ENCODE results near the gene MTF2.

Gene MTF2

GRCh38 chr1:93120614-93121013 is 41.5 kb downstream of the MTF2 start:
- H3K36me3 ChIP-seq (ENCODE audit: control insufficient read depth, low read depth, low read length): peaks cover 56% of the 10 kb centered on the region
- no peaks in the 10 kb centered on the region for H3K27me3 ChIP-seq (ENCODE audit: control insufficient read depth, insufficient read depth, low read length)
- H3K4me1 ChIP-seq (ENCODE audit: control insufficient read depth, low read depth, low read length): peaks cover 26% of the 10 kb centered on the region
- H3K9me3 ChIP-seq (ENCODE audit: control insufficient read depth, low read depth, low read length): no peaks in the 10 kb centered on the region
- H3K9ac ChIP-seq (ENCODE audit: low read length): no peak overlapping the region
- no peak overlapping the region for H3K4me3 ChIP-seq (ENCODE audit: low read length)
- no peak overlapping the region for H3K27ac ChIP-seq (ENCODE audit: low read length)

- no peak overlapping the region for H3K27ac ChIP-seq (ENCODE audit: low read length)
- H3K9me3 ChIP-seq (ENCODE audit: control insufficient read depth, low read depth, low read length): no peaks in the 10 kb centered on the region
- H3K9ac ChIP-seq (ENCODE audit: low read length): no peak overlapping the region
- peaks cover 35% of the 10 kb centered on the region for H3K4me1 ChIP-seq (ENCODE audit: control insufficient read depth, low read depth, low read length)
- H3K27me3 ChIP-seq (ENCODE audit: control insufficient read depth, insufficient read depth, low read length): no peaks in the 10 kb centered on the region
- no peak overlapping the region for H3K4me3 ChIP-seq (ENCODE audit: low read length)
- peaks cover 51% of the 10 kb centered on the region for H3K36me3 ChIP-seq (ENCODE audit: control insufficient read depth, low read depth, low read length)
These were observed 44.2 kb downstream of the MTF2 start for GRCh38 chr1:93123201-93123783.

GRCh38 chr1:93124556-93125355 is 45.7 kb downstream of the MTF2 start:
- peak overlapping the region; percentile 51 for H3K27ac ChIP-seq (ENCODE audit: low read length)
- no peaks in the 10 kb centered on the region for H3K27me3 ChIP-seq (ENCODE audit: control insufficient read depth, insufficient read depth, low read length)
- no peaks in the 10 kb centered on the region for H3K9me3 ChIP-seq (ENCODE audit: control insufficient read depth, low read depth, low read length)
- peaks cover 50% of the 10 kb centered on the region for H3K36me3 ChIP-seq (ENCODE audit: control insufficient read depth, low read depth, low read length)
- peak overlapping the region; percentile 38 for H3K4me3 ChIP-seq (ENCODE audit: low read length)
- peak overlapping the region; percentile 15 for H3K9ac ChIP-seq (ENCODE audit: low read length)
- H3K4me1 ChIP-seq (ENCODE audit: control insufficient read depth, low read depth, low read length): peaks cover 35% of the 10 kb centered on the region

GRCh38 chr1:93129507-93130099 is 50.5 kb downstream of the MTF2 start:
- no peak overlapping the region for H3K4me3 ChIP-seq (ENCODE audit: low read length)
- peaks cover 70% of the 10 kb centered on the region for H3K36me3 ChIP-seq (ENCODE audit: control insufficient read depth, low read depth, low read length)
- H3K27me3 ChIP-seq (ENCODE audit: control insufficient read depth, insufficient read depth, low read length): no peaks in the 10 kb centered on the region
- no peak overlapping the region for H3K9ac ChIP-seq (ENCODE audit: low read length)
- H3K4me1 ChIP-seq (ENCODE audit: control insufficient read depth, low read depth, low read length): peaks cover 19% of the 10 kb centered on the region
- H3K9me3 ChIP-seq (ENCODE audit: control insufficient read depth, low read depth, low read length): no peaks in the 10 kb centered on the region
- H3K27ac ChIP-seq (ENCODE audit: low read length): no peak overlapping the region

GRCh38 chr1:93132638-93133037 is 53.6 kb downstream of the MTF2 start:
- Histone ChIP-seq H3K36me3 (ENCODE audit: control insufficient read depth, low read depth, low read length) (peaks cover 86% of the 10 kb centered on the region), H3K4me1 (ENCODE audit: control insufficient read depth, low read depth, low read length) (no peaks in the 10 kb centered on the region), H3K9ac (ENCODE audit: low read length) (no peak overlapping the region), H3K27ac (ENCODE audit: low read length) (no peak overlapping the region), H3K27me3 (ENCODE audit: control insufficient read depth, insufficient read depth, low read length) (no peaks in the 10 kb centered on the region), H3K9me3 (ENCODE audit: control insufficient read depth, low read depth, low read length) (no peaks in the 10 kb centered on the region), H3K4me3 (ENCODE audit: low read length) (no peak overlapping the region)

GRCh38 chr1:93136445-93136844 is 57.4 kb downstream of the MTF2 start:
- no peak overlapping the region for H3K9ac ChIP-seq (ENCODE audit: low read length)
- H3K36me3 ChIP-seq (ENCODE audit: control insufficient read depth, low read depth, low read length): peaks cover 83% of the 10 kb centered on the region
- H3K27me3 ChIP-seq (ENCODE audit: control insufficient read depth, insufficient read depth, low read length): no peaks in the 10 kb centered on the region
- H3K4me3 ChIP-seq (ENCODE audit: low read length): no peak overlapping the region
- no peak overlapping the region for H3K27ac ChIP-seq (ENCODE audit: low read length)
- no peaks in the 10 kb centered on the region for H3K4me1 ChIP-seq (ENCODE audit: control insufficient read depth, low read depth, low read length)
- H3K9me3 ChIP-seq (ENCODE audit: control insufficient read depth, low read depth, low read length): no peaks in the 10 kb centered on the region

- Histone ChIP-seq H3K4me3 (ENCODE audit: low read length) (no peak overlapping the region), H3K27ac (ENCODE audit: low read length) (no peak overlapping the region), H3K9ac (ENCODE audit: low read length) (no peak overlapping the region), H3K4me1 (ENCODE audit: control insufficient read depth, low read depth, low read length) (no peaks in the 10 kb centered on the region), H3K27me3 (ENCODE audit: control insufficient read depth, insufficient read depth, low read length) (no peaks in the 10 kb centered on the region), H3K36me3 (ENCODE audit: control insufficient read depth, low read depth, low read length) (peaks cover 85% of the 10 kb centered on the region), H3K9me3 (ENCODE audit: control insufficient read depth, low read depth, low read length) (no peaks in the 10 kb centered on the region)
These were observed 58.7 kb downstream of the MTF2 start for GRCh38 chr1:93137604-93138292.

- H3K36me3 ChIP-seq (ENCODE audit: control insufficient read depth, low read depth, low read length): peaks cover 69% of the 10 kb centered on the region
- no peaks in the 10 kb centered on the region for H3K27me3 ChIP-seq (ENCODE audit: control insufficient read depth, insufficient read depth, low read length)
- no peak overlapping the region for H3K9ac ChIP-seq (ENCODE audit: low read length)
- no peaks in the 10 kb centered on the region for H3K9me3 ChIP-seq (ENCODE audit: control insufficient read depth, low read depth, low read length)
- no peak overlapping the region for H3K27ac ChIP-seq (ENCODE audit: low read length)
- no peak overlapping the region for H3K4me3 ChIP-seq (ENCODE audit: low read length)
- no peaks in the 10 kb centered on the region for H3K4me1 ChIP-seq (ENCODE audit: control insufficient read depth, low read depth, low read length)
These were observed 61.0 kb downstream of the MTF2 start for GRCh38 chr1:93140106-93140505.

GRCh38 chr1:93142161-93142560 is 63.1 kb downstream of the MTF2 start:
- peaks cover 50% of the 10 kb centered on the region for H3K36me3 ChIP-seq (ENCODE audit: control insufficient read depth, low read depth, low read length)
- no peaks in the 10 kb centered on the region for H3K4me1 ChIP-seq (ENCODE audit: control insufficient read depth, low read depth, low read length)
- no peak overlapping the region for H3K4me3 ChIP-seq (ENCODE audit: low read length)
- no peak overlapping the region for H3K9ac ChIP-seq (ENCODE audit: low read length)
- no peaks in the 10 kb centered on the region for H3K9me3 ChIP-seq (ENCODE audit: control insufficient read depth, low read depth, low read length)
- no peaks in the 10 kb centered on the region for H3K27me3 ChIP-seq (ENCODE audit: control insufficient read depth, insufficient read depth, low read length)
- no peak overlapping the region for H3K27ac ChIP-seq (ENCODE audit: low read length)

GRCh38 chr1:93143136-93143535 is 64.1 kb downstream of the MTF2 start:
- H3K27ac ChIP-seq (ENCODE audit: low read length): no peak overlapping the region
- peaks cover 40% of the 10 kb centered on the region for H3K36me3 ChIP-seq (ENCODE audit: control insufficient read depth, low read depth, low read length)
- no peaks in the 10 kb centered on the region for H3K27me3 ChIP-seq (ENCODE audit: control insufficient read depth, insufficient read depth, low read length)

GRCh38 chr1:93143769-93144168 is 64.7 kb downstream of the MTF2 start:
- H3K4me3 ChIP-seq (ENCODE audit: low read length): no peak overlapping the region
- H3K9ac ChIP-seq (ENCODE audit: low read length): no peak overlapping the region
- peaks cover 33% of the 10 kb centered on the region for H3K36me3 ChIP-seq (ENCODE audit: control insufficient read depth, low read depth, low read length)
- no peaks in the 10 kb centered on the region for H3K27me3 ChIP-seq (ENCODE audit: control insufficient read depth, insufficient read depth, low read length)
- H3K27ac ChIP-seq (ENCODE audit: low read length): no peak overlapping the region
- no peaks in the 10 kb centered on the region for H3K9me3 ChIP-seq (ENCODE audit: control insufficient read depth, low read depth, low read length)
- H3K4me1 ChIP-seq (ENCODE audit: control insufficient read depth, low read depth, low read length): no peaks in the 10 kb centered on the region

More at GRCh38 chr1:93143136-93143535, 64.1 kb downstream of the MTF2 start:
- Histone ChIP-seq H3K9me3 (ENCODE audit: control insufficient read depth, low read depth, low read length) (no peaks in the 10 kb centered on the region), H3K4me3 (ENCODE audit: low read length) (no peak overlapping the region), H3K9ac (ENCODE audit: low read length) (no peak overlapping the region), H3K4me1 (ENCODE audit: control insufficient read depth, low read depth, low read length) (no peaks in the 10 kb centered on the region)

All from iPS-18a (cell line).